Esophagus (tissue), 2 donors: ENCODE data around the gene ARHGAP25. TPM values are rescaled to one million over a fixed set of nuclear protein-coding genes. Genes with fewer than 3 reads are reported as not detected.

Experiments
- H3K27ac ChIP-seq, 2 donors: one replicate each; pipeline ENCODE4 v1.5.1; 2013; ENCODE audit warnings: low read depth in 2 of 2, mild to moderate bottlenecking in 2 of 2, inconsistent platforms in 1 of 2, low read length in 1 of 2, moderate library complexity in 1 of 2
- H3K27me3 ChIP-seq, 2 donors: one replicate each; pipeline ENCODE4 v1.6.1; 2013; ENCODE audit warnings: low read length in 2 of 2, control low read depth in 1 of 2, mild to moderate bottlenecking in 1 of 2; ENCODE audit not compliant: insufficient read depth in 2 of 2, control insufficient read depth in 1 of 2
- H3K36me3 ChIP-seq, 2 donors: one replicate each; pipeline ENCODE4 v1.6.1; 2013; ENCODE audit warnings: low read length in 1 of 2; ENCODE audit not compliant: control insufficient read depth in 2 of 2, insufficient read depth in 2 of 2
- H3K4me1 ChIP-seq, 2 donors: one replicate each; pipeline ENCODE4 v1.6.1; 2013; ENCODE audit warnings: low read length in 1 of 2; ENCODE audit not compliant: control insufficient read depth in 2 of 2, insufficient read depth in 2 of 2
- H3K4me3 ChIP-seq, 2 donors: one replicate each; pipeline ENCODE4 v1.5.1; 2013; ENCODE audit warnings: low read length in 2 of 2, mild to moderate bottlenecking in 2 of 2, low read depth in 1 of 2, moderate library complexity in 1 of 2
- H3K9me3 ChIP-seq, 2 donors: one replicate each; pipeline ENCODE4 v1.6.1; 2013; ENCODE audit warnings: mild to moderate bottlenecking in 2 of 2, low read depth in 1 of 2, low read length in 1 of 2, moderate library complexity in 1 of 2; ENCODE audit not compliant: control insufficient read depth in 2 of 2, insufficient read depth in 1 of 2
- WGBS, 2 donors: extraction: QIAGEN DNeasy Blood & Tissue Kit; methylation state at CpG; one replicate each; pipeline ENCODE4 v1.1.7; 2013; 5-methylcytosine and 5-hydroxymethylcytosine counted together
- polyA plus RNA-seq, 2 donors: library from polyadenylated mRNA; stranded (reverse); fragments of 200-250 nt; gene quantifications; one replicate each; pipeline ENCODE4 v1.2.3, GENCODE V29; 2013
- donor health status: healthy with polysubstance abuse.
- donor health status: Bipolar disorder and iron deficiency.

ARHGAP25 gene
- polyA plus RNA-seq, 2 donors, result 3.4 to 4.0 TPM

GRCh38 chr2:68857202-68857845, 122.7 kb downstream of the ARHGAP25 start:
- H3K27ac ChIP-seq, result no peak overlapping the region
- no peaks in the 10 kb centered on the region for H3K27me3 ChIP-seq
- no peaks in the 10 kb centered on the region for H3K4me1 ChIP-seq
- no peak overlapping the region for H3K4me3 ChIP-seq
- no peaks in the 10 kb centered on the region for H3K36me3 ChIP-seq
- 77 to 83% methylated on average over 3 of the region's 3 CpGs for WGBS, 2 donors
- H3K9me3 ChIP-seq, result no peaks in the 10 kb centered on the region

GRCh38 chr2:68857855-68858456, 123.3 kb downstream of the ARHGAP25 start:
- no peak overlapping the region for H3K27ac ChIP-seq
- H3K4me3 ChIP-seq, result no peak overlapping the region
- no peaks in the 10 kb centered on the region for H3K9me3 ChIP-seq
- no peaks in the 10 kb centered on the region for H3K4me1 ChIP-seq
- H3K36me3 ChIP-seq, result no peaks in the 10 kb centered on the region
- H3K27me3 ChIP-seq, result no peaks in the 10 kb centered on the region
- 47 to 63% methylated on average over 4 of the region's 4 CpGs for WGBS, 2 donors

- Histone ChIP-seq H3K4me3 (no peak overlapping the region), H3K36me3 (no peaks in the 10 kb centered on the region), H3K27ac (no peak overlapping the region), H3K4me1 (no peaks in the 10 kb centered on the region), H3K9me3 (no peaks in the 10 kb centered on the region), H3K27me3 (no peaks in the 10 kb centered on the region)
- 73 to 77% methylated on average over 3 of the region's 3 CpGs for WGBS, 2 donors
Observed at GRCh38 chr2:68860111-68860510, 125.5 kb downstream of the ARHGAP25 start.

GRCh38 chr2:68861330-68861729, 126.7 kb downstream of the ARHGAP25 start:
- H3K4me3 ChIP-seq, result no peak overlapping the region
- H3K27me3 ChIP-seq, result no peaks in the 10 kb centered on the region
- no peaks in the 10 kb centered on the region for H3K9me3 ChIP-seq
- H3K27ac ChIP-seq, result no peak overlapping the region
- H3K36me3 ChIP-seq, result no peaks in the 10 kb centered on the region
- H3K4me1 ChIP-seq, result no peaks in the 10 kb centered on the region

- Histone ChIP-seq H3K36me3 (no peaks in the 10 kb centered on the region), H3K4me1 (no peaks in the 10 kb centered on the region), H3K4me3 (no peak overlapping the region), H3K27me3 (no peaks in the 10 kb centered on the region), H3K9me3 (no peaks in the 10 kb centered on the region), H3K27ac (no peak overlapping the region)
- WGBS, 2 donors, result 71 to 75% methylated on average over 7 of the region's 7 CpGs
Observed at GRCh38 chr2:68862889-68863288, 128.3 kb downstream of the ARHGAP25 start.

- H3K4me1 ChIP-seq, result no peaks in the 10 kb centered on the region
- H3K27ac ChIP-seq, result no peak overlapping the region
- H3K36me3 ChIP-seq, result no peaks in the 10 kb centered on the region
- WGBS, 2 donors, result 72 to 81% methylated on average over 2 of the region's 2 CpGs
- H3K9me3 ChIP-seq, result no peaks in the 10 kb centered on the region
- no peak overlapping the region for H3K4me3 ChIP-seq
- H3K27me3 ChIP-seq, result no peaks in the 10 kb centered on the region
Observed at GRCh38 chr2:68863996-68864395, 129.4 kb downstream of the ARHGAP25 start.

GRCh38 chr2:68865108-68865507, 130.5 kb downstream of the ARHGAP25 start:
- H3K4me1 ChIP-seq, result no peaks in the 10 kb centered on the region
- no peaks in the 10 kb centered on the region for H3K9me3 ChIP-seq
- no peaks in the 10 kb centered on the region for H3K27me3 ChIP-seq
- H3K36me3 ChIP-seq, result no peaks in the 10 kb centered on the region
- no peak overlapping the region for H3K4me3 ChIP-seq
- H3K27ac ChIP-seq, result no peak overlapping the region

GRCh38 chr2:68870215-68870614, 135.6 kb downstream of the ARHGAP25 start:
- H3K4me3 ChIP-seq, result no peak overlapping the region
- no peaks in the 10 kb centered on the region for H3K4me1 ChIP-seq
- H3K27me3 ChIP-seq, result no peaks in the 10 kb centered on the region
- H3K9me3 ChIP-seq, result no peaks in the 10 kb centered on the region
- no peaks in the 10 kb centered on the region for H3K36me3 ChIP-seq
- WGBS, 2 donors, result 33 to 58% methylated on average over 2 of the region's 2 CpGs
- no peak overlapping the region for H3K27ac ChIP-seq

- no peaks in the 10 kb centered on the region for H3K9me3 ChIP-seq
Observed at GRCh38 chr2:68871159-68871764, 136.7 kb downstream of the ARHGAP25 start, which contains the start of gene BMP10. Gene BMP10 (minus strand): TSS chr2:68871397. CDS start chr2:68871358, 39 bp downstream.

More at GRCh38 chr2:68871159-68871764, 136.7 kb downstream of the ARHGAP25 start, which contains the start of gene BMP10:
- Histone ChIP-seq H3K36me3 (no peaks in the 10 kb centered on the region), H3K4me3 (no peak within 1 kb of the TSS), H3K27me3 (no peaks in the 10 kb centered on the region), H3K4me1 (no peaks in the 10 kb centered on the region), H3K27ac (no peak within 1 kb of the TSS)
- WGBS, 2 donors, result 78 to 85% methylated on average over 6 of the region's 6 CpGs
